Mammary epithelial cell (primary cell): ENCODE measurements around the gene MGAM2.

Experiments
- CTCF ChIP-seq, 2 donors: IDR thresholded peaks in 1 of 2; conservative IDR thresholded peaks in 1 of 2; 2 replicates each; pipeline ENCODE4 v1.5.1; 2011 to 2012; ENCODE audit warnings: inconsistent platforms in 2 of 2, low read length in 2 of 2, mild to moderate bottlenecking in 2 of 2, control low read depth in 1 of 2, low read depth in 1 of 2; ENCODE audit not compliant: insufficient read depth in 1 of 2; ENCODE audit errors: extremely low read depth in 1 of 2
- EZH2 ChIP-seq: IDR thresholded peaks from 2 replicates; pipeline ENCODE4 v1.6.1; 2012; ENCODE audit warnings: low read length, inconsistent platforms, borderline replicate concordance

GRCh38 chr7:142153400-142153799, 41.9 kb downstream of the MGAM2 start:
- TF ChIP-seq EZH2 (no peak), CTCF (conservative IDR thresholded peaks at IDR 0.05 in 1 of 2, IDR thresholded peaks at IDR 0.05 in 1 of 2; ENCODE audit: extremely low read depth in 1 of 2, insufficient read depth in 1 of 2, low read depth in 1 of 2, low read length in 2 of 2) (peak; percentile 43 to 73)
